Effector memory CD4-positive, alpha-beta T cell (primary cell): Measurements from ENCODE around the gene LDHB.
"Not testable (repeated sequence)": the region's sequence is repeated elsewhere in the genome, so short reads cannot be mapped to it uniquely, and the experiment has no call there.

Experiments used
- DNase-seq, 3 donors: peaks; one replicate each; pipeline ENCODE4 v3.0.0-alpha.2; 2020
- H3K27ac ChIP-seq: 2 replicates; pipeline ENCODE4 v1.7.0; 2013; ENCODE audit warnings: mild to moderate bottlenecking, low read length, moderate library complexity; ENCODE audit not compliant: insufficient read depth, poor library complexity, severe bottlenecking
- H3K27me3 ChIP-seq: replicated peaks from 2 replicates; pipeline ENCODE4 v1.7.0; 2013; ENCODE audit warnings: mild to moderate bottlenecking, low read length; ENCODE audit not compliant: insufficient read depth, control insufficient read depth, poor library complexity, severe bottlenecking
- H3K36me3 ChIP-seq: 2 replicates; pipeline ENCODE4 v1.7.0; 2013; ENCODE audit warnings: mild to moderate bottlenecking, low read length, moderate library complexity; ENCODE audit not compliant: control insufficient read depth, insufficient read depth
- H3K4me1 ChIP-seq: 2 replicates; pipeline ENCODE4 v1.7.0; 2013; ENCODE audit warnings: low read length, mild to moderate bottlenecking; ENCODE audit not compliant: control insufficient read depth, insufficient read depth, poor library complexity, severe bottlenecking
- H3K4me3 ChIP-seq: 2 replicates; pipeline ENCODE4 v1.7.0; 2013; ENCODE audit warnings: low read length, low read depth, mild to moderate bottlenecking; ENCODE audit not compliant: insufficient read depth, poor library complexity, severe bottlenecking
- H3K9me3 ChIP-seq: 2 replicates; pipeline ENCODE4 v1.7.0; 2013; ENCODE audit warnings: mild to moderate bottlenecking, low read length, moderate library complexity; ENCODE audit not compliant: control insufficient read depth

Gene LDHB

DNA sequence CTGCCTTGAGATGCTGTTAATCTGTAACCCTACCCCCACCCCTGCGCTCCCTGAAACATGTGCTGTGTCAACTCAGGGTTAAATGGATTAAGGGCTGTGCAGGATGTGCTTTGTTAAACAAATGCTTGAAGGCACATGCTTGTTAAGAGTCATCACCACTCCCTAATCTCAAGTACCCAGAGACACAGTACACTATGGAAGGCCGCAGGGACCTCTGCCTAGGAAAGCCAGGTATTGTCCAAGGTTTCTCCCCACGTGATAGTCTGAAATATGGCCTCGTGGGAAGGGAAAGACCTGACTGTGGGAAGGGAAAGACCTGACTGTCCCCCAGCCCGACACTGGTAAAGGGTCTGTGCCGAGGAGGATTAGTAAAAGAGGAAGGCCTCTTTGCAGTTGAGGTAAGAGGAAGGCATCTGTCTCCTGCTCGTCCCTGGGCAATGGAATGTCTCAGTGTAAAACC is 12.6 kb downstream of the LDHB start:
- peaks cover 78% of the 10 kb centered on the region for H3K36me3 ChIP-seq
- H3K4me1 ChIP-seq: peaks cover 11% of the 10 kb centered on the region
- DNase-seq, H3K27ac ChIP-seq, H3K27me3 ChIP-seq, H3K9me3 ChIP-seq, H3K4me3 ChIP-seq: not testable (repeated sequence)

- DNase-seq: no peak
- no peaks in the 10 kb centered on the region for H3K27me3 ChIP-seq
- peaks cover 13% of the 10 kb centered on the region for H3K4me1 ChIP-seq
- H3K4me3 ChIP-seq: no peak overlapping the region
- no peak overlapping the region for H3K27ac ChIP-seq
- H3K36me3 ChIP-seq: peaks cover 77% of the 10 kb centered on the region
- H3K9me3 ChIP-seq: no peaks in the 10 kb centered on the region
Measured at GRCh38 chr12:21644516-21644915, 13.1 kb downstream of the LDHB start.

- H3K36me3 ChIP-seq: peaks cover 73% of the 10 kb centered on the region
Measured at GRCh38 chr12:21643758-21644157, 13.9 kb downstream of the LDHB start.

GRCh38 chr12:21642707-21643389 is 14.8 kb downstream of the LDHB start:
- Histone ChIP-seq H3K27me3 (no peaks in the 10 kb centered on the region), H3K36me3 (peaks cover 73% of the 10 kb centered on the region), H3K27ac (no peak overlapping the region), H3K9me3 (no peaks in the 10 kb centered on the region), H3K4me1 (peaks cover 15% of the 10 kb centered on the region), H3K4me3 (no peak overlapping the region)
- DNase-seq: no peak

More at GRCh38 chr12:21643758-21644157, 13.9 kb downstream of the LDHB start:
- Histone ChIP-seq H3K4me3 (no peak overlapping the region), H3K27ac (no peak overlapping the region), H3K9me3 (no peaks in the 10 kb centered on the region), H3K4me1 (peaks cover 15% of the 10 kb centered on the region), H3K27me3 (no peaks in the 10 kb centered on the region)
- no peak for DNase-seq

- no peak overlapping the region for H3K4me3 ChIP-seq
- no peak overlapping the region for H3K27ac ChIP-seq
- H3K36me3 ChIP-seq: peaks cover 76% of the 10 kb centered on the region
- H3K4me1 ChIP-seq: peaks cover 8% of the 10 kb centered on the region
- no peaks in the 10 kb centered on the region for H3K9me3 ChIP-seq
- no peaks in the 10 kb centered on the region for H3K27me3 ChIP-seq
- no peak for DNase-seq
Measured at GRCh38 chr12:21638054-21638891, 19.4 kb downstream of the LDHB start.

GRCh38 chr12:21634245-21634644 is 23.4 kb downstream of the LDHB start:
- Histone ChIP-seq H3K27me3 (no peaks in the 10 kb centered on the region), H3K36me3 (peaks cover 49% of the 10 kb centered on the region), H3K4me1 (no peaks in the 10 kb centered on the region), H3K9me3 (no peaks in the 10 kb centered on the region), H3K4me3 (no peak overlapping the region), H3K27ac (no peak overlapping the region)
- DNase-seq: no peak

DNA sequence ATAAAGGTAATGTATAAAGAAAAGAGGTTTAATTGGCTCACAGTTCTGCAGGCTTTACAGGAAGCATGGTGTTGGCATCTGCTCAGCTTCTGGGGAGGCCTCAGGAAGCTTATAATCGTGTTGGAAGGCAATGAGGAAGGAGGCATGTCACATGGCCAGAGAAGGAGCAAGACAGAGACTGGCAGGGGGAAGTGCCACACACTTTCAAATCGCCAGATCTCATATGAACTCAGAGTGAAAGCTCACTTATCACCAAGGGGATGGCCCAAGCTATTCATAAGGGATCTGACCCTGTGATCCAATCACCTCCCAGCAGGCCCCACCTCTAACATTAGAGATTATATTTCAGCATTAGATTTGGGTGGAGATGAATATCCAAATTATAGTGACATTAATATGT is 26.3 kb downstream of the LDHB start:
- H3K4me1 ChIP-seq: no peaks in the 10 kb centered on the region
- peaks cover 24% of the 10 kb centered on the region for H3K36me3 ChIP-seq
- H3K27me3 ChIP-seq: no peaks in the 10 kb centered on the region
- no peaks in the 10 kb centered on the region for H3K9me3 ChIP-seq
- DNase-seq: no peak
- no peak overlapping the region for H3K4me3 ChIP-seq
- H3K27ac ChIP-seq: no peak overlapping the region

DNA sequence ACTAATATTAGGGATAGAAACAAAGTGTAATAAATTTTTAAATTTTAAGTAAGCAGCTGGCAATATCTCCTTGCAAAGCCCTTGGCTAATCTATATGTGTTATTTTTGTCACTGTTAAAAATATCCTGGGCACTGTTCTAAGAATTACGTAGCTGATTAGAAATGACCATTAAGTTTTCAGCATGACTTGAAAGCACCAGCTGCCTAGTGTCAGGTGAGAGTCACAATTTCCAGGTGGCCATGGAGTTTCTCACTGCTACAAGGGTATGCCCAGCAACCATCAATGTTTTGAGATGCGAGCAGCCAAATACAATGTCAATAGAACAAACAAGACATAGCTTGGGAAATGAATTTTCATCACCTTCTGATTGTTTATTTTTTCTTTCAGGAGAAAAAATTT is 29.7 kb downstream of the LDHB start:
- no peak for DNase-seq
- H3K27me3 ChIP-seq: no peaks in the 10 kb centered on the region
- H3K9me3 ChIP-seq: no peaks in the 10 kb centered on the region
- no peaks in the 10 kb centered on the region for H3K4me1 ChIP-seq
- H3K36me3 ChIP-seq: no peaks in the 10 kb centered on the region
- H3K27ac ChIP-seq: no peak overlapping the region
- H3K4me3 ChIP-seq: no peak overlapping the region

- H3K27me3 ChIP-seq: no peaks in the 10 kb centered on the region
- H3K4me1 ChIP-seq: peaks cover 25% of the 10 kb centered on the region
- no peaks in the 10 kb centered on the region for H3K9me3 ChIP-seq
- DNase-seq: no peak
- no peaks in the 10 kb centered on the region for H3K36me3 ChIP-seq
- H3K27ac ChIP-seq: no peak overlapping the region
- H3K4me3 ChIP-seq: no peak overlapping the region
Measured at GRCh38 chr12:21618566-21618965, 39.1 kb downstream of the LDHB start.

DNA sequence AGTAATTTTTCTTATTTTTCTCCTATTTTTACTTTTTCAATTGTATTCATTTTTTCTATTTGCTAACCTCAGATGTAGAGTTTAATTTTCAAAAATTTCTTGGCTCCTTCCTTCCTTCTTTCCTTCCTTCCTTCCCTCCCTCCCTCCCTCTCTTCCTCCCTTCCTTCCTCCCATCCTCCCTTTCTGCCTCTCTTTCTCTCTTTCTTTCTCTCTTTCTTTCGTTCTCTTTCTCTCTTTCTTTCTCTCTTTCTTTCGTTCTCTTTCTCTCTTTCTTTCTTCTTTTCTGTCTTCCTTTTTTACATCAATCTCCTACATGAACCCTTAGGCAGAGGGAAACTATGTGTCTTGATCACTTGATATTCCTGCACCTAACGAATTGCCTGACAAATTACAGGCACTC is 40.6 kb downstream of the LDHB start:
- no peak for DNase-seq
- Histone ChIP-seq H3K9me3 (no peaks in the 10 kb centered on the region), H3K27me3 (no peaks in the 10 kb centered on the region), H3K4me3 (no peak overlapping the region), H3K36me3 (no peaks in the 10 kb centered on the region), H3K27ac (no peak overlapping the region), H3K4me1 (peaks cover 33% of the 10 kb centered on the region)
